Activated CD4-positive, alpha-beta memory T cell treated with anti-CD3 and anti-CD28 coated beads for 36 hours (primary cell): ENCODE results near the gene ANAPC10. TPM values are rescaled to one million over a fixed set of nuclear protein-coding genes. Genes with fewer than 3 reads are reported as not detected.
A peak's percentile ranks its signal among the peaks of the same experiment; 100 is the strongest.
"Not testable (repeated sequence)": the region's sequence is repeated elsewhere in the genome, so short reads cannot be mapped to it uniquely, and the experiment has no call there.

Experiments
- CTCF ChIA-PET: fragments of 350-600 bp; sonication (Branson Sonifier 250); formaldehyde crosslinking; loops from one replicate; lab custom pipeline; 2021; ENCODE audit warnings: antibody characterized with exemption, inconsistent platforms; lab: Charles Lee
- POLR2A ChIA-PET: fragments of 350-600 bp; sonication (Branson Sonifier 250); formaldehyde crosslinking; loops from one replicate; lab custom pipeline; 2021; ENCODE audit warnings: antibody characterized with exemption; lab: Charles Lee
- DNase-seq: peaks from one replicate; pipeline ENCODE4 v3.0.0-alpha.2; 2020
- H3K27ac Mint-ChIP-seq: one replicate; pipeline ENCODE4 v1.8.0; 2021; ENCODE audit warnings: mixed read lengths
- H3K27me3 Mint-ChIP-seq: one replicate; pipeline ENCODE4 v1.8.0; 2021; ENCODE audit warnings: mixed read lengths
- H3K36me3 Mint-ChIP-seq: one replicate; pipeline ENCODE4 v1.8.0; 2021; ENCODE audit warnings: mixed read lengths
- H3K4me1 Mint-ChIP-seq: one replicate; pipeline ENCODE4 v1.8.0; 2021; ENCODE audit warnings: low read depth, mixed read lengths
- H3K4me3 Mint-ChIP-seq: one replicate; pipeline ENCODE4 v1.8.0; 2021; ENCODE audit warnings: mild to moderate bottlenecking, mixed read lengths
- H3K9me3 Mint-ChIP-seq: one replicate; pipeline ENCODE4 v1.8.0; 2021; ENCODE audit warnings: mixed read lengths
- intact Hi-C: fragments of 100-400 bp; cut with micrococcal nuclease; formaldehyde crosslinking; loops from one replicate; pipeline ENCODE4 v1.15.1; 2023
- total RNA-seq, 2 experiments: library from RNA; stranded (reverse); gene quantifications; one replicate each; pipeline ENCODE4 v1.2.3, GENCODE V29; 2021

ANAPC10 gene
- total RNA-seq, 2 experiments from 2014 or later = 28.2 to 28.3 TPM

GRCh38 chr4:145042601-145043285 is 55.3 kb downstream of the ANAPC10 start:
- Mint-ChIP-seq H3K4me3 (no peak overlapping the region), H3K9me3 (no peaks in the 10 kb centered on the region), H3K4me1 (peaks cover 9% of the 10 kb centered on the region), H3K27ac (no peak overlapping the region), H3K36me3 (no peaks in the 10 kb centered on the region), H3K27me3 (no peaks in the 10 kb centered on the region)
- POLR2A ChIA-PET = no interaction called here
- CTCF ChIA-PET = no interaction called here
- intact Hi-C loops = no loop called here
- DNase-seq = no peak

DNA sequence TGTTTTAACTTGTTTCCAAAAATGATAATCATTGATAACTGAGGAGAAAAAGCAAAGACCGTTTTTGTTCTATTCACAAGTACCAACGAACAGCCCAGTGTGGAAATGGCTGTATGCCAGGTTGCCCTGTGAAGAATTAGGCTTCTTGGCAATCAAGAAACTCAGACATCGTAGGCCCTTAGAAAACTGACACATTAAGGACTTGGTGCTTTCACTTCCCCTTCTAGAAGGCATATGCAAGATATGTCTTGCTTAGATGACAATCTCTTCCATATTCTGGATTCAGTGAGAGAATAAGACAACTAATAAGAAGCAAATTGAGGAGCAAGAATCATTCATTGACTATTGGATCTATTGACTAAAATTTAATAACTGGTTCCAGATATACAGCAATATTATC is 56.6 kb downstream of the ANAPC10 start:
- H3K4me1 Mint-ChIP-seq = no peaks in the 10 kb centered on the region
- intact Hi-C loops = no loop called here
- H3K36me3 Mint-ChIP-seq = no peaks in the 10 kb centered on the region
- no peak for DNase-seq
- no peaks in the 10 kb centered on the region for H3K9me3 Mint-ChIP-seq
- H3K27me3 Mint-ChIP-seq = no peaks in the 10 kb centered on the region
- no peak overlapping the region for H3K4me3 Mint-ChIP-seq
- ChIA-PET CTCF (no interaction called here), POLR2A (no interaction called here)
- H3K27ac Mint-ChIP-seq = no peak overlapping the region

- ChIA-PET CTCF (no interaction called here), POLR2A (no interaction called here)
- H3K9me3 Mint-ChIP-seq = no peaks in the 10 kb centered on the region
- no peak overlapping the region for H3K27ac Mint-ChIP-seq
- peaks cover 36% of the 10 kb centered on the region for H3K36me3 Mint-ChIP-seq
- H3K27me3 Mint-ChIP-seq = no peaks in the 10 kb centered on the region
- intact Hi-C loops = no loop called here
- no peak overlapping the region for H3K4me3 Mint-ChIP-seq
- H3K4me1 Mint-ChIP-seq = no peaks in the 10 kb centered on the region
- no peak for DNase-seq
These were observed 62.4 kb downstream of the ANAPC10 start for GRCh38 chr4:145035494-145036136.

DNA sequence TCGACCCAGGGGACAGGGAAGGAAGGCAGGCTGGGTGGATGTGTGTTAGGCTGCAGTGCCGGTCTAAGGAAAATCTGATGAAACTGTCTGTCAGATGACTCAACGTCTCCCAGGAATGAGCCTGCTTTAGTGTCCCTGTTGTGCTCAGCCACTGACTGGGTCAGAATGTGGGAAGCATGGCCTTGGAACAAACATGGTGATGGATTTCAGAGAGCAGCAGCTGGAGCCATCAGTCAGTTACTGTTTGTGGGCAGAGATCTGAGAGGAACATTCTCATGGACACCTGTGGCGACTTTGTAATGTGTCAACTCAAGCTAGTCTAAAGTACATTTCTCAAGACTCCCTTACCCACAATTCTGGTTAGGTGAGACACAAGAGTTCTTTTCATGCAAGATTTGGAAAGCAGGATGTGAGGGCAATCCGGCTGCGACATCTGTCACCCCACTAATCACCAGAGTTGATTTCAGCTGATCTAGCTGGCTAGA is 63.2 kb downstream of the ANAPC10 start:
- POLR2A ChIA-PET = no interaction called here
- intact Hi-C loops = no loop called here

GRCh38 chr4:145019346-145019745 is 78.7 kb downstream of the ANAPC10 start:
- no peaks in the 10 kb centered on the region for H3K27me3 Mint-ChIP-seq
- H3K4me1 Mint-ChIP-seq = peaks cover 27% of the 10 kb centered on the region
- ChIA-PET POLR2A (no interaction called here), CTCF (no interaction called here)
- intact Hi-C loops = loop anchor here (2.0 kb wide), 1 partner anchor 79 kb away; the partner anchor contains the start of genes ABCE1 and ANAPC10
- H3K9me3 Mint-ChIP-seq = peaks cover 42% of the 10 kb centered on the region
- peak overlapping the region; percentile 61 for H3K27ac Mint-ChIP-seq
- H3K36me3 Mint-ChIP-seq = peaks cover 51% of the 10 kb centered on the region
- H3K4me3 Mint-ChIP-seq = no peak overlapping the region
- DNase-seq = no peak

More for the DNA sequence above, 63.2 kb downstream of the ANAPC10 start:
- Mint-ChIP-seq H3K9me3 (no peaks in the 10 kb centered on the region), H3K27ac (no peak overlapping the region), H3K36me3 (peaks cover 36% of the 10 kb centered on the region), H3K27me3 (no peaks in the 10 kb centered on the region), H3K4me3 (no peak overlapping the region), H3K4me1 (no peaks in the 10 kb centered on the region)
- no peak for DNase-seq
- CTCF ChIA-PET = no interaction called here

GRCh38 chr4:145014365-145014764 is 83.6 kb downstream of the ANAPC10 start:
- H3K4me1 Mint-ChIP-seq = peaks cover 18% of the 10 kb centered on the region
- CTCF ChIA-PET = no interaction called here
- H3K27ac Mint-ChIP-seq = no peak overlapping the region
- POLR2A ChIA-PET = no interaction called here
- intact Hi-C loops = no loop called here
- DNase-seq = no peak
- H3K27me3 Mint-ChIP-seq = no peaks in the 10 kb centered on the region
- H3K36me3 Mint-ChIP-seq = peaks cover 37% of the 10 kb centered on the region
- no peak overlapping the region for H3K4me3 Mint-ChIP-seq
- H3K9me3 Mint-ChIP-seq = peaks cover 18% of the 10 kb centered on the region

GRCh38 chr4:145012841-145013240 is 85.2 kb downstream of the ANAPC10 start:
- Mint-ChIP-seq H3K4me3 (no peak overlapping the region), H3K36me3 (peaks cover 42% of the 10 kb centered on the region), H3K27ac (no peak overlapping the region), H3K27me3 (no peaks in the 10 kb centered on the region), H3K9me3 (peaks cover 17% of the 10 kb centered on the region), H3K4me1 (peaks cover 11% of the 10 kb centered on the region)
- intact Hi-C loops = no loop called here
- CTCF ChIA-PET = no interaction called here
- DNase-seq = no peak
- POLR2A ChIA-PET = no interaction called here

GRCh38 chr4:145011636-145012035 is 86.4 kb downstream of the ANAPC10 start:
- POLR2A ChIA-PET = no interaction called here
- no peak for DNase-seq
- Mint-ChIP-seq H3K27me3 (no peaks in the 10 kb centered on the region), H3K4me3 (no peak overlapping the region), H3K36me3 (peaks cover 40% of the 10 kb centered on the region), H3K9me3 (peaks cover 15% of the 10 kb centered on the region), H3K4me1 (peaks cover 11% of the 10 kb centered on the region), H3K27ac (no peak overlapping the region)
- CTCF ChIA-PET = no interaction called here
- intact Hi-C loops = no loop called here

- H3K9me3 Mint-ChIP-seq, DNase-seq, CTCF ChIA-PET, intact Hi-C loops, H3K4me3 Mint-ChIP-seq, H3K27ac Mint-ChIP-seq, POLR2A ChIA-PET, H3K27me3 Mint-ChIP-seq: not testable (repeated sequence)
- H3K4me1 Mint-ChIP-seq = peaks cover 11% of the 10 kb centered on the region
- H3K36me3 Mint-ChIP-seq = peaks cover 37% of the 10 kb centered on the region
These were observed 87.7 kb downstream of the ANAPC10 start for GRCh38 chr4:145010315-145010714.

DNA sequence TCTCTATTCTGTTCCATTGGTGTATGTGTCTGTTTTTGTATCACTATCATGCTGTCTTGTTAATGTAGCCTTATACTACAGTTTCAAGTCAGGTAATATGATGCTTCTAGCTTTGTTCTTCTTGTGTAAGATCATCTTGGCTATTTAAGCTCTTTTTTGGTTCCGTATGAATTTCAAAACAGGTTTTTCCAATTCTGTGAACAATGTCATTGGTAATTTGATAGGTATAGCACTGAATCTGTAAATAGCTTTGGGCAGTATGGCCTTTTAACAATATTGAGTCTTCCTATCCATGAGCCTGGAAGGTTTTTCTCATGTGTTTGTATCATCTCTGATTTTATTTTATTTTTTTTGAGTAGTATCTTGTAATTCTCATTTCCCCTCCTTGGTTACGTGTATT is 94.3 kb downstream of the ANAPC10 start:
- H3K4me3 Mint-ChIP-seq = no peak overlapping the region
- H3K27me3 Mint-ChIP-seq = no peaks in the 10 kb centered on the region
- H3K9me3 Mint-ChIP-seq = peaks cover 28% of the 10 kb centered on the region
- CTCF ChIA-PET = no interaction called here
- no peak for DNase-seq
- H3K36me3 Mint-ChIP-seq = peaks cover 45% of the 10 kb centered on the region
- no peak overlapping the region for H3K27ac Mint-ChIP-seq
- POLR2A ChIA-PET = no interaction called here
- intact Hi-C loops = no loop called here
- H3K4me1 Mint-ChIP-seq = peaks cover 3% of the 10 kb centered on the region

DNA sequence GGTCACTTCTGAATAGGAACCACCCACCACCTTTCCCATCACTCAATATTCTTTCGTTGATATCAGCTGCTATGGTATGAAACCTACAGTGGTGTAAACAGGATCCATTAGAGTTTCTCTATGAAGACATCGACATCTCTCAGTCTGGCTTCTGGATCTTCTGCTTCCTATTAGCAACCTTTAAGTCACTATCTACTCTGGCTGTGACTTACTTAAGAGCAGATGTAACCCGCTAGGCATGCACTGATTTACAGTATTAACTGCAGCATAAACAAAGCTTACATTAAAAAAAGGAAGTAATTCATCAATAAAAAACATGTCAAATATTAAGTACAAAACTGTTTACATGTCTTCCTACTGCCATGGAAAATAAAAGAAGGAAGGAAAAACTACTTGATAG is 96.4 kb downstream of the ANAPC10 start:
- H3K36me3 Mint-ChIP-seq = peaks cover 42% of the 10 kb centered on the region
- no peak for DNase-seq
- peaks cover 2% of the 10 kb centered on the region for H3K4me1 Mint-ChIP-seq
- ChIA-PET POLR2A (no interaction called here), CTCF (no interaction called here)
- no peaks in the 10 kb centered on the region for H3K27me3 Mint-ChIP-seq
- intact Hi-C loops = no loop called here
- H3K4me3 Mint-ChIP-seq = no peak overlapping the region
- no peak overlapping the region for H3K27ac Mint-ChIP-seq
- peaks cover 36% of the 10 kb centered on the region for H3K9me3 Mint-ChIP-seq

DNA sequence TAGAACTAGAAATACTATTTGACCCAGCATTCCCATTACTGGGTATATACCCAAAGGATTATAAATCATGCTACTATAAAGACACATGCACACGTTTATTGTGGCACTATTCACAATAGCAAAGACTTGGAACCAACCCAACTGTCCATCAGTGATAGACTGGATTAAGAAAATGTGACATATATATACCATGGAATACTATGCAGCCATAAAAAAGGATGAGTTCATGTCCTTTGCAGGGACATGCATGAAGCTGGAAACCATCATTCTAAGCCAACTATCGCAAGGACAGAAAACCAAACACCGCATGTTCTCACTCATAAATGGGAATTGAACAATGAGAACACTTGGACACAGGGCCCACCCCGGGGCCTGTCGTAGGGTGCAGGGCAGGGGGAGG is 97.3 kb downstream of the ANAPC10 start:
- POLR2A ChIA-PET, CTCF ChIA-PET, DNase-seq, H3K4me3 Mint-ChIP-seq, H3K27me3 Mint-ChIP-seq, intact Hi-C loops, H3K4me1 Mint-ChIP-seq, H3K27ac Mint-ChIP-seq: not testable (repeated sequence)
- H3K36me3 Mint-ChIP-seq = peaks cover 44% of the 10 kb centered on the region
- H3K9me3 Mint-ChIP-seq = peaks cover 36% of the 10 kb centered on the region

DNA sequence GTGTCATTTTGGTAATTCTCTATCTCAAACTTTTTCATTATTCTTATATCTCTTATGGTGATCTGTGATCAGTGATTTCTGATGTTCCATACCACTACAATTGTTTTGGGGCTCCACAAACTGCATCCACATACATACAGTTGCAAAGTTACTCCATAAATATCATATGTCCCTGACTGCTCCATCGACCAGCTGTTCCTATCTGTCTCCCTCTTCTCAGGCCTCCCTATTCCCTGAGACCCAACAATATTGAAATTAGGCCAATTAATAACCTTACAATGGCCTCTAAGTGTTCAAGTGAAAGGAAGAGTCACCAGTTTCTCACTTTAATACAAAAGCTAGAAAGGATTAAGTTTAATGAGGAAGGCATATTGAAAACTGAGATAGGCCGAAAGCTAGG is 108.7 kb downstream of the ANAPC10 start:
- no peaks in the 10 kb centered on the region for H3K4me1 Mint-ChIP-seq
- no peak overlapping the region for H3K27ac Mint-ChIP-seq
- ChIA-PET POLR2A (no interaction called here), CTCF (no interaction called here)
- no peak overlapping the region for H3K4me3 Mint-ChIP-seq
- H3K9me3 Mint-ChIP-seq = peaks cover 3% of the 10 kb centered on the region
- intact Hi-C loops = no loop called here
- H3K27me3 Mint-ChIP-seq = no peaks in the 10 kb centered on the region
- H3K36me3 Mint-ChIP-seq = peaks cover 15% of the 10 kb centered on the region
- DNase-seq = no peak
